Breast epithelium (tissue), 4 donors: ENCODE results near the gene RDX. TPM values are rescaled to one million over a fixed set of nuclear protein-coding genes. Genes with fewer than 3 reads are reported as not detected.

ENCODE experiments used
- DNase-seq, 2 donors: peaks; one replicate each; pipeline ENCODE4 v3.0.0-alpha.2; 2019; ENCODE audit warnings: low spot score in 2 of 2
- H3K27ac ChIP-seq, 2 donors: fragments of 200-600 bp; sonication (generic) in 1 of 2; one replicate each; pipeline ENCODE4 v1.5.1; 2016 to 2019; ENCODE audit warnings: mild to moderate bottlenecking in 1 of 2
- H3K27me3 ChIP-seq, 2 donors: fragments of 200-600 bp; sonication (generic) in 1 of 2; one replicate each; pipeline versions ENCODE4 v1.5.1 to v1.6.0; 2017 to 2019; ENCODE audit warnings: control low read depth in 1 of 2, mild to moderate bottlenecking in 1 of 2
- H3K36me3 ChIP-seq: fragments of 200-600 bp; one replicate; pipeline ENCODE4 v1.5.1; 2019
- H3K4me1 ChIP-seq, 2 donors: fragments of 200-600 bp; sonication (generic); one replicate each; pipeline ENCODE4 v1.5.1; 2016 to 2019; ENCODE audit warnings: control low read depth in 1 of 2
- H3K4me3 ChIP-seq, 3 donors: fragments of 200-600 bp; sonication (generic); 1 replicate in 2 of 3; 2 replicates in 1 of 3; pipeline ENCODE4 v1.5.1; 2016 to 2019; ENCODE audit warnings: mild to moderate bottlenecking in 3 of 3, moderate library complexity in 2 of 3
- H3K9me3 ChIP-seq, 2 donors: fragments of 200-600 bp; sonication (generic) in 1 of 2; one replicate each; pipeline ENCODE4 v1.5.1; 2016 to 2019; ENCODE audit warnings: control low read depth in 1 of 2
- POLR2A ChIP-seq: fragments of 450-650 bp; IDR thresholded peaks from one replicate; pipeline ENCODE4 v1.6.1; 2016; ENCODE audit warnings: antibody characterized with exemption, mild to moderate bottlenecking, moderate library complexity
- POLR2AphosphoS5 ChIP-seq, 3 donors: sonication (generic); formaldehyde crosslinking; IDR thresholded peaks; one replicate each; pipeline ENCODE4 v1.6.1; 2017; ENCODE audit warnings: antibody characterized with exemption in 3 of 3
- intact Hi-C: fragments of 100-400 bp; cut with DNase I; formaldehyde crosslinking; loops from one replicate; pipeline ENCODE4 v1.15.1; 2023; ENCODE audit warnings: low total_unique reads
- total RNA-seq, 3 donors: library from RNA; depleted of rRNA; stranded (reverse); fragments of >200 nt; gene quantifications; one replicate each; pipeline ENCODE4 v1.1.0, GENCODE V29; 2016
- TF ChIP-seq, protein P1 (sequence below), 3 donors: fragments of 450-650 bp; IDR thresholded peaks; one replicate each; pipeline ENCODE4 v1.5.1; 2016 to 2017; ENCODE audit warnings: antibody characterized with exemption in 3 of 3, mild to moderate bottlenecking in 3 of 3, moderate library complexity in 3 of 3

Gene RDX
- total RNA-seq, 3 donors from 2014 or later: 53.4 to 88.7 (median 53.7) TPM

DNA sequence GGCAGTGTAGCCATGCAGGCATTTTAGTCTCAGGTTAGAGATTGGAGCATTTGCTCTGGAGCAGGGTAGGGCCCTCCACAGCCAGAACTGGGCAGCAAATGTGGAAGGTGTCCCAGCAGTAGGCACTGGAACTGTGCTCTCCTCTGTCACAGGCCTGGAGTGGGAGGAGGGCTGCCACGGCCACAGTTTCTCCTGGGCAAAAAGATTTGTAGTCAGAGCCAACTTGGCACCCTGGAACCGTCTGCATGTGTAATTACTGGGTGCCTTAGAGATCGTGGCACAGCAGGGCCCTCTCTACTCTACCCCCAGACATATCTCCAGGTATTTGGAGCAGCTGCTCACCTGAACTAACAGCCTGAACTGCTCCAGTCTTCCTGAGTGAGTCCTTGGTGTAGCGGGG lies 109.5 kb downstream of the RDX start:
- H3K4me1 ChIP-seq: no peaks in the 10 kb centered on the region
- H3K9me3 ChIP-seq: no peaks in the 10 kb centered on the region
- TF ChIP-seq POLR2AphosphoS5 (IDR thresholded peaks at IDR 0.05) (no peak), POLR2A (no peak)
- TF ChIP-seq, protein P1, sequence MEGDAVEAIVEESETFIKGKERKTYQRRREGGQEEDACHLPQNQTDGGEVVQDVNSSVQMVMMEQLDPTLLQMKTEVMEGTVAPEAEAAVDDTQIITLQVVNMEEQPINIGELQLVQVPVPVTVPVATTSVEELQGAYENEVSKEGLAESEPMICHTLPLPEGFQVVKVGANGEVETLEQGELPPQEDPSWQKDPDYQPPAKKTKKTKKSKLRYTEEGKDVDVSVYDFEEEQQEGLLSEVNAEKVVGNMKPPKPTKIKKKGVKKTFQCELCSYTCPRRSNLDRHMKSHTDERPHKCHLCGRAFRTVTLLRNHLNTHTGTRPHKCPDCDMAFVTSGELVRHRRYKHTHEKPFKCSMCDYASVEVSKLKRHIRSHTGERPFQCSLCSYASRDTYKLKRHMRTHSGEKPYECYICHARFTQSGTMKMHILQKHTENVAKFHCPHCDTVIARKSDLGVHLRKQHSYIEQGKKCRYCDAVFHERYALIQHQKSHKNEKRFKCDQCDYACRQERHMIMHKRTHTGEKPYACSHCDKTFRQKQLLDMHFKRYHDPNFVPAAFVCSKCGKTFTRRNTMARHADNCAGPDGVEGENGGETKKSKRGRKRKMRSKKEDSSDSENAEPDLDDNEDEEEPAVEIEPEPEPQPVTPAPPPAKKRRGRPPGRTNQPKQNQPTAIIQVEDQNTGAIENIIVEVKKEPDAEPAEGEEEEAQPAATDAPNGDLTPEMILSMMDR (IDR thresholded peaks at IDR 0.05): no peak
- no peaks in the 10 kb centered on the region for H3K27me3 ChIP-seq
- H3K27ac ChIP-seq: no peak overlapping the region
- H3K4me3 ChIP-seq: no peak overlapping the region
- DNase-seq: no peak
- intact Hi-C loops: no loop called here
- no peaks in the 10 kb centered on the region for H3K36me3 ChIP-seq

DNA sequence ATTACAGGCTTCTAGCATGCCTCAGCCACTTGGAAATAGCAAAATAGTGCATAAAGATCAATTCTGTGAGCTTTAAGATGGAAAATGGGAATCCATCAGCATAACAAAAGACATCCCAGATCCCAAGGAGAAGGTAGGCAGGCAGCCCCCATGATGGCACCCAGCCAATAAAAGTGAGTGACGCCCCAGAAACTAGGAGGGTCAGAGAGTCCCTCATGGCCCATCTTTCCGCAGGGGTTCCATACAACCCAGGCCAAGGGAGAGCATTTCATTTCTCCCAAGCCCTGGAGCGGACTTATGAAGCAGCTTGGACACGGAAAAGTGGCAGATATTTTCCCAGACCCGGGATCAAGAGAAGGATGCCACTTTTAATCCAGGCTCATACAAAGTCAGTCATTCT lies 110.0 kb downstream of the RDX start:
- intact Hi-C loops: no loop called here
- no peak for DNase-seq
- H3K27ac ChIP-seq: no peak overlapping the region

DNA sequence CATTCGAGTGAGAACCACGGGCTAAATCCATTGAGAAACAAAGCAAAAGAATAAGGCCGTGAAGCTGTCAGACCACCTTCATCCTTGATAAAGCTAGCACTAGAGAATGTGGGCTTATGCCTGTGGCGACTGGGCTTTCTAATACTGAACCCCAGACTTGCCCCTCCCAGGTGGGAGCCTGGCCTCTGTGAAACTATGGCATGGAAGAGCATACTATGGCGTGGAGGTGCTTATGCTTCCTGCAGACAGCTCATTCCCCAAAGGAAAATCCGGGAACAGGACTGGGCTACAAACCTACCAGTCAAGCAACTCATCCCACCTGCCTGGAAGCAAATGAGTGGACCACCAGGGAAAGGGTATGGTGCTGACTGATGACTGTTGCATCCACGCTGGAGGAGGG lies 110.8 kb downstream of the RDX start:
- no peak for DNase-seq
- Histone ChIP-seq H3K4me1 (no peaks in the 10 kb centered on the region), H3K4me3 (no peak overlapping the region), H3K36me3 (no peaks in the 10 kb centered on the region), H3K27ac (no peak overlapping the region), H3K9me3 (no peaks in the 10 kb centered on the region), H3K27me3 (no peaks in the 10 kb centered on the region)
- intact Hi-C loops: no loop called here
- TF ChIP-seq POLR2A (no peak), POLR2AphosphoS5 (IDR thresholded peaks at IDR 0.05) (no peak)
- TF ChIP-seq, protein P1 (IDR thresholded peaks at IDR 0.05): no peak

More for the DNA sequence above, 110.0 kb downstream of the RDX start:
- TF ChIP-seq, protein P1 (IDR thresholded peaks at IDR 0.05): no peak
- no peak for TF ChIP-seq POLR2A
- H3K4me3 ChIP-seq: no peak overlapping the region
- no peaks in the 10 kb centered on the region for H3K4me1 ChIP-seq
- H3K9me3 ChIP-seq: no peaks in the 10 kb centered on the region
- H3K27me3 ChIP-seq: no peaks in the 10 kb centered on the region
- H3K36me3 ChIP-seq: no peaks in the 10 kb centered on the region

DNA sequence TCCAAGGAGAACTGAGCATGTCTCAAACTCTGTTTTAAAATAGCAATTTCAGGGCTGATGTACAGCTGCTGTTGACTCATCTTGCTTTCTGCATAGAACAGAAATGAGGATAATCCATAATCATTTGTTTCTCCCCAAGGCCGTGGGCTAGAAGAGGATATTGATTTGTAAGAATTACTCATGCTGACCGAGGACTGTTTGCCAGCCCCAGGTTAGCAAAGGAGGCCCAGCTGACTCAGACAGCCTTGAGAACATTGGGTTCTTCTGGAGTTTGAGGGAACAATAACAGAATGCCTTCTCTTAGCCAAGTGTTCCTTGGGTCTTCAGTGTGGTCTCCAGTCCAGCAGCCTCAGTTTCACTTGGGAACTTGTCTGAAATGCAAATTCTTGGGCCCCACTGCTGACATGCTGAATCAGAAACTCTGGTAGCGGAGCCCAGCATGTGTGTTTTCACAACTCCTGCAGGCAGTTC lies 111.3 kb downstream of the RDX start:
- Histone ChIP-seq H3K4me3 (no peak overlapping the region), H3K9me3 (no peaks in the 10 kb centered on the region), H3K27me3 (no peaks in the 10 kb centered on the region), H3K4me1 (no peaks in the 10 kb centered on the region), H3K27ac (no peak overlapping the region), H3K36me3 (no peaks in the 10 kb centered on the region)
- intact Hi-C loops: no loop called here
- DNase-seq: no peak
- TF ChIP-seq POLR2AphosphoS5 (IDR thresholded peaks at IDR 0.05) (no peak), POLR2A (no peak)
- TF ChIP-seq, protein P1 (IDR thresholded peaks at IDR 0.05): no peak

DNA sequence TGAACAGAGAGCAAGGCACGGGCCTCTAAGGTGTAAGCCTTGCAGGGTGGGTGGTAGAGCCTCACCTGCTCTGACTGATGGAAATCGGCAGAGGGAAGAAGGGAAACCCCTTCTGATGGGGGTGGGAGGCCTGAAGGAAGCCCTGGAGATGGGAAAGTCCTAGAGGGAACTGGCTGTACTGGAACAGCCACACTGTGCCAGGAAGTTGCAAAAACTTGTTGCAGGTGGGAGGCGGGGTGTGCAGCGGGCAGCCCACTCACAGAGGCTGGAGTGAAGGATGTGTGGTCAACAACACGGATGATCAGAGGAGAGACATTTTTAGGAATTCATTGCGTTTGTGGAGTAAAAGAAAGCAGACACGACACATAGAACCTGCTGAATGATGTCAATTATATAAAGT lies 112.0 kb downstream of the RDX start:
- Histone ChIP-seq H3K4me1 (no peaks in the 10 kb centered on the region), H3K27me3 (no peaks in the 10 kb centered on the region), H3K9me3 (no peaks in the 10 kb centered on the region), H3K4me3 (no peak overlapping the region), H3K36me3 (no peaks in the 10 kb centered on the region), H3K27ac (no peak overlapping the region)
- TF ChIP-seq POLR2AphosphoS5 (IDR thresholded peaks at IDR 0.05): no peak
- TF ChIP-seq, protein P1 (IDR thresholded peaks at IDR 0.05): no peak
- TF ChIP-seq POLR2A: no peak
- intact Hi-C loops: no loop called here
- no peak for DNase-seq
